DND-41 (cell line): ENCODE results near the gene GSTK1.

Experiments used
- ATAC-seq: fragments of 200-7000 bp; cut with Tn5 transposase; 3 replicates; pipeline ENCODE4 v1.9.1; 2021; ENCODE audit warnings: low read depth; ENCODE audit not compliant: insufficient read depth
- DNase-seq: peaks from one replicate; pipeline ENCODE4 v3.0.0-alpha.2; 2020
- H2AFZ ChIP-seq: 2 replicates; pipeline ENCODE4 v1.6.0; 2012; ENCODE audit warnings: low read depth, low read length
- H3K27ac ChIP-seq: 2 replicates; pipeline ENCODE4 v1.5.1; 2012; ENCODE audit warnings: low read length, inconsistent platforms
- H3K27me3 ChIP-seq: fragments of 200-600 bp; sonication (generic); 2 replicates; pipeline ENCODE4 v1.6.0; 2012; ENCODE audit warnings: low read length, mild to moderate bottlenecking, inconsistent platforms; ENCODE audit not compliant: insufficient read depth, poor library complexity
- H3K36me3 ChIP-seq: 2 replicates; pipeline ENCODE4 v1.5.1; 2012; ENCODE audit warnings: low read length, inconsistent platforms; ENCODE audit not compliant: insufficient read depth
- H3K4me1 ChIP-seq: 2 replicates; pipeline ENCODE4 v1.5.1; 2012; ENCODE audit warnings: mild to moderate bottlenecking, low read length; ENCODE audit not compliant: insufficient read depth
- H3K4me2 ChIP-seq: 2 replicates; pipeline ENCODE4 v1.6.0; 2012; ENCODE audit warnings: mild to moderate bottlenecking, moderate library complexity, low read length, inconsistent platforms; ENCODE audit not compliant: insufficient read depth
- H3K4me3 ChIP-seq, 2 experiments: fragments of 200-600 bp in 1 of 2; shearing (Covaris generic) in 1 of 2; 2 replicates each; pipeline ENCODE4 v1.5.1; 2012 to 2016; ENCODE audit warnings: inconsistent platforms in 2 of 2, low read length in 2 of 2, mild to moderate bottlenecking in 2 of 2, low read depth in 1 of 2, moderate library complexity in 1 of 2
- H3K79me2 ChIP-seq: 2 replicates; pipeline ENCODE4 v1.6.0; 2012; ENCODE audit warnings: low read length, inconsistent platforms; ENCODE audit not compliant: insufficient read depth
- H3K9ac ChIP-seq: 2 replicates; pipeline ENCODE4 v1.6.0; 2012; ENCODE audit warnings: low read depth, mild to moderate bottlenecking, inconsistent platforms, low read length, moderate library complexity
- H3K9me3 ChIP-seq: 2 replicates; pipeline ENCODE4 v1.5.1; 2012; ENCODE audit warnings: low read length, moderate library complexity, mild to moderate bottlenecking, inconsistent platforms; ENCODE audit not compliant: insufficient read depth, severe bottlenecking
- H4K20me1 ChIP-seq: 2 replicates; pipeline ENCODE4 v1.6.0; 2012; ENCODE audit warnings: low read length; ENCODE audit not compliant: insufficient read depth
- CTCF ChIP-seq: IDR thresholded peaks from 2 replicates; pipeline ENCODE4 v1.5.1; 2012; ENCODE audit warnings: borderline replicate concordance, low read length, moderate library complexity, mild to moderate bottlenecking; ENCODE audit not compliant: poor library complexity, severe bottlenecking; ENCODE audit errors: extremely low read depth
- EZH2 ChIP-seq: IDR thresholded peaks from 3 replicates; pipeline ENCODE4 v1.6.1; 2012; ENCODE audit warnings: borderline replicate concordance, low read depth, mild to moderate bottlenecking, moderate library complexity, low read length, inconsistent platforms; ENCODE audit not compliant: severe bottlenecking

Gene GSTK1

GRCh38 chr7:143304938-143305337, 41.7 kb downstream of the GSTK1 start:
- peaks cover 86% of the 10 kb centered on the region for H3K36me3 ChIP-seq
- H3K27me3 ChIP-seq: no peaks in the 10 kb centered on the region

GRCh38 chr7:143305423-143306070, 42.3 kb downstream of the GSTK1 start:
- peak; percentile 77 for TF ChIP-seq CTCF
- no peak for TF ChIP-seq EZH2
- Histone ChIP-seq H3K4me2 (no peak overlapping the region), H3K4me1 (no peaks in the 10 kb centered on the region), H2AFZ (no peak overlapping the region), H3K79me2 (0 out of 2 replicates have a peak, but pooled peaks cover 3% of the 10 kb centered on the region), H3K4me3 (no peak overlapping the region), H3K9ac (no peak overlapping the region), H4K20me1 (peaks cover 27% of the 10 kb centered on the region), H3K27ac (no peak overlapping the region), H3K36me3 (peaks cover 80% of the 10 kb centered on the region), H3K9me3 (no peaks in the 10 kb centered on the region), H3K27me3 (no peaks in the 10 kb centered on the region)
- ATAC-seq: peak; percentile 70
- DNase-seq: peak; percentile 54

More at GRCh38 chr7:143304938-143305337, 41.7 kb downstream of the GSTK1 start:
- peaks cover 32% of the 10 kb centered on the region for H4K20me1 ChIP-seq
- no peaks in the 10 kb centered on the region for H3K4me1 ChIP-seq
- no peak overlapping the region for H2AFZ ChIP-seq
- H3K27ac ChIP-seq: no peak overlapping the region
- H3K4me2 ChIP-seq: no peak overlapping the region
- H3K79me2 ChIP-seq: peaks cover 5% of the 10 kb centered on the region; the same call in 1 of the 2 replicates
- TF ChIP-seq EZH2 (no peak), CTCF (no peak)
- DNase-seq: no peak
- no peak overlapping the region for H3K9ac ChIP-seq
- no peak for ATAC-seq
- no peaks in the 10 kb centered on the region for H3K9me3 ChIP-seq
- no peak overlapping the region for H3K4me3 ChIP-seq

- Histone ChIP-seq H3K9ac (no peak overlapping the region), H3K4me3 (no peak overlapping the region), H3K4me2 (no peak overlapping the region), H3K27ac (no peak overlapping the region), H3K79me2 (no peaks in the 10 kb centered on the region), H3K4me1 (no peaks in the 10 kb centered on the region), H4K20me1 (peaks cover 21% of the 10 kb centered on the region), H2AFZ (no peak overlapping the region), H3K27me3 (no peaks in the 10 kb centered on the region), H3K9me3 (no peaks in the 10 kb centered on the region), H3K36me3 (peaks cover 52% of the 10 kb centered on the region)
- TF ChIP-seq EZH2 (no peak), CTCF (no peak)
- DNase-seq (no peak), ATAC-seq (no peak)
Measured at GRCh38 chr7:143308632-143309031, 45.4 kb downstream of the GSTK1 start.
